ENCODE measurements around the gene SLC25A21. TPM values are rescaled to one million over a fixed set of nuclear protein-coding genes. Genes with fewer than 3 reads are reported as not detected.

The SLC25A21 gene
- polyA plus RNA-seq, 2 of the 4 experiments (the other 2 are of a cell fraction) = 0.68 to 1.4 TPM

- TF ChIP-seq PHF8 (IDR thresholded peaks at IDR 0.05; ENCODE audit: borderline replicate concordance, low read depth) = no peak
- no peak for TF ChIP-seq HOXB13 (CRISPR knock-in tag; IDR thresholded peaks at IDR 0.05; ENCODE audit: low read depth)
- TF ChIP-seq KDM5A (IDR thresholded peaks at IDR 0.05) = no peak
- no peak for TF ChIP-seq HMGXB4 (CRISPR knock-in tag; IDR thresholded peaks at IDR 0.05; ENCODE audit: borderline replicate concordance)
- TF ChIP-seq JUN (IDR thresholded peaks at IDR 0.05) = no peak
- TF ChIP-seq REST (IDR thresholded peaks at IDR 0.05) = no peak
- no peak for TF ChIP-seq FOSL2 (IDR thresholded peaks at IDR 0.05)
- no peak for TF ChIP-seq FOSL2 (CRISPR knock-in tag; IDR thresholded peaks at IDR 0.05)
- TF ChIP-seq NPAS2 (CRISPR knock-in tag; IDR thresholded peaks at IDR 0.05; ENCODE audit: borderline replicate concordance) = no peak
- TF ChIP-seq ZSCAN20 (CRISPR knock-in tag; IDR thresholded peaks at IDR 0.05) = no peak
- no peak for TF ChIP-seq HDAC2 (IDR thresholded peaks at IDR 0.05)
- no peak for TF ChIP-seq KDM1A (IDR thresholded peaks at IDR 0.05; ENCODE audit: low read depth)
- Histone ChIP-seq H3K4me3 (no peak overlapping the region), H3K4me1 (peaks cover 20% of the 10 kb centered on the region), H3K27ac (no peak overlapping the region), H3K9me3 (0 out of 3 replicates have a peak, but pooled peaks cover 8% of the 10 kb centered on the region), H3K4me2 (peak overlapping the region; percentile 43; the same call in 1 of the 3 replicates)
- ATAC-seq (no peak), FAIRE-seq (no peak), DNase-seq (ENCODE audit: low read depth in 1 of 2, low spot score in 1 of 2) (no peak)
- ChIA-PET POLR2A (no interaction called here), CTCF (interaction anchor here (1.1 to 2.0 kb wide), 2 partner anchors 27 to 180 kb away, joined by 3 to 8 read pairs; no protein-coding TSS in a partner anchor)
- WGBS (ENCODE audit: missing lambda C conversion rate) = 79% methylated on average over 7 of the region's 7 CpGs
These were observed 49.3 kb downstream of the SLC25A21 start for GRCh38 chr14:37122919-37123639.

- FAIRE-seq (peak; percentile 28), ATAC-seq (peak; percentile 63 to 90; a peak in 4 of 6 replicates), DNase-seq (ENCODE audit: low read depth in 1 of 2, low spot score in 1 of 2) (peak; percentile 7 to 58)
- TF ChIP-seq FOSL2 (IDR thresholded peaks at IDR 0.05) = 0 out of 2 replicates have a peak, but pooled peaks have one; percentile 17
- peak; percentile 68 for TF ChIP-seq FOSL2 (CRISPR knock-in tag; IDR thresholded peaks at IDR 0.05)
- peak; percentile 37; the same call in 1 of the 2 replicates for TF ChIP-seq MAX (IDR thresholded peaks at IDR 0.05)
- peak; percentile 79; the same call in 1 of the 2 replicates for TF ChIP-seq HOXB5 (CRISPR knock-in tag; IDR thresholded peaks at IDR 0.05)
- no peak for TF ChIP-seq ESRRA (IDR thresholded peaks at IDR 0.05; ENCODE audit: borderline replicate concordance, low read length)
- TF ChIP-seq EHMT2 (IDR thresholded peaks at IDR 0.05; ENCODE audit: low read depth) = no peak
- peak; percentile 36; the same call in 1 of the 2 replicates for TF ChIP-seq GATA3 (IDR thresholded peaks at IDR 0.05; ENCODE audit: borderline replicate concordance)
- H3K27ac ChIP-seq = no peak overlapping the region
- 5% methylated on average over 3 of the region's 3 CpGs for WGBS (ENCODE audit: missing lambda C conversion rate)
- H3K9me3 ChIP-seq = 0 out of 3 replicates have a peak, but pooled peaks cover 8% of the 10 kb centered on the region
- peak overlapping the region; percentile 43 for H3K4me2 ChIP-seq
- H3K4me3 ChIP-seq = no peak overlapping the region
- POLR2A ChIA-PET = no interaction called here
- CTCF ChIA-PET = interaction anchor here (1.1 kb wide), 1 partner anchor 28 kb away, joined by 3 read pairs; no protein-coding TSS in a partner anchor
- H3K4me1 ChIP-seq = peaks cover 26% of the 10 kb centered on the region
These were observed 50.1 kb downstream of the SLC25A21 start for GRCh38 chr14:37122288-37122687.
